ENCODE data around the gene TRAF1.

DNA sequence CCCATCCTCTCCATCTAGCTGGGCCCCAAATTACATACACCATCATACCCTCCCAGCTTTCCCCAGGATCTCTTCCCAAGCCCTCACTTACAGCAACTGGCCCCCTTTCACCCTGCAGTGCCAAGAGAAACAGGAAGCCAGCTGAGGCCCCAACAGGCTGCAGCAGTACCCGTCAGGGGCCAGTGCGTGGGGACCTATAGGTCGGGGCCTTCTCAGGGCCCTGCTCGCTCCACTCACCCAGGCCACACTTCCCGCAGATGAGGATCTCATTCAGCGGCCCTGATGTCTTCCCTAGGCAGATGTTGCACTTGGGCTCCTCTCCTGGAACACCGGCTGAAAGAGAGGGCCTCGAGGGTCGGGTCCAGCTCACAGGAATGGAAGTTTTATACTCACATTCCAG, 56.4 kb downstream of the TRAF1 start:
- TF ChIP-seq, protein P1, sequence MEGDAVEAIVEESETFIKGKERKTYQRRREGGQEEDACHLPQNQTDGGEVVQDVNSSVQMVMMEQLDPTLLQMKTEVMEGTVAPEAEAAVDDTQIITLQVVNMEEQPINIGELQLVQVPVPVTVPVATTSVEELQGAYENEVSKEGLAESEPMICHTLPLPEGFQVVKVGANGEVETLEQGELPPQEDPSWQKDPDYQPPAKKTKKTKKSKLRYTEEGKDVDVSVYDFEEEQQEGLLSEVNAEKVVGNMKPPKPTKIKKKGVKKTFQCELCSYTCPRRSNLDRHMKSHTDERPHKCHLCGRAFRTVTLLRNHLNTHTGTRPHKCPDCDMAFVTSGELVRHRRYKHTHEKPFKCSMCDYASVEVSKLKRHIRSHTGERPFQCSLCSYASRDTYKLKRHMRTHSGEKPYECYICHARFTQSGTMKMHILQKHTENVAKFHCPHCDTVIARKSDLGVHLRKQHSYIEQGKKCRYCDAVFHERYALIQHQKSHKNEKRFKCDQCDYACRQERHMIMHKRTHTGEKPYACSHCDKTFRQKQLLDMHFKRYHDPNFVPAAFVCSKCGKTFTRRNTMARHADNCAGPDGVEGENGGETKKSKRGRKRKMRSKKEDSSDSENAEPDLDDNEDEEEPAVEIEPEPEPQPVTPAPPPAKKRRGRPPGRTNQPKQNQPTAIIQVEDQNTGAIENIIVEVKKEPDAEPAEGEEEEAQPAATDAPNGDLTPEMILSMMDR (IDR thresholded peaks at IDR 0.05; ENCODE audit: insufficient read depth, low read length, poor library complexity, severe bottlenecking): no peak
- no peak for TF ChIP-seq EZH2phosphoT487 (conservative IDR thresholded peaks at IDR 0.05; ENCODE audit: low read length)

Measured in SU-DHL-6 (cell line).